NCI-H460 (cell line): ENCODE measurements around the gene RMDN2. TPM values are rescaled to one million over a fixed set of nuclear protein-coding genes. Genes with fewer than 3 reads are reported as not detected.
"Not testable (repeated sequence)": the region's sequence is repeated elsewhere in the genome, so short reads cannot be mapped to it uniquely, and the experiment has no call there.

Experiments used
- DNase-seq: peaks from one replicate; pipeline ENCODE4 v3.0.0-alpha.2; 2016; ENCODE audit warnings: low read depth; ENCODE audit errors: extremely low read depth
- total RNA-seq: library from RNA; depleted of rRNA; stranded (reverse); fragments of >200 nt; shearing (Covaris generic); gene quantifications from 2 replicates; pipeline ENCODE4 v1.2.3, GENCODE V29; 2014

RMDN2 gene
- total RNA-seq, 1 experiment from 2014 or later = 6.4 TPM

- DNase-seq = no peak
These were observed 3.3 kb downstream of the RMDN2 start for GRCh38 chr2:37928377-37928776.

DNA sequence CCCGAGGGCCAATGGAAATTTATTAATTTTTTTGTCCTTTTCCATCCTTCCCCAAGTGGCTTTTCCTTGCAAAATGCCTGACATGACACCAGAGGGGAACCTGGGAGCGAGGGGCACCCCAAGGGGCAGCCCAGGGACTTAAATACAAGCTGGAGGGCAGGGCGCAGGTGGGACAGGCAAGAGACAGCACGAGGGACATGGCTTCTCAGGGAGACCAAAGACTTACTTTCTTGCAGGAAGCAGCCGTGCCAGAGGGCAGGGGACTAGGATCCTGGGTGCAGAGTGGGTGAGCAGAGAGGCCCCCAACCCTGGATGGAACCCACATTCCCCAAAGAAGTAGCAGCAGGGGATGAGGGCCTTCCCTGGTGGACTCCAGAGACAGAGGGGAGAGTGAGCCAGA is 5.3 kb downstream of the RMDN2 start:
- DNase-seq = not testable (repeated sequence)

DNA sequence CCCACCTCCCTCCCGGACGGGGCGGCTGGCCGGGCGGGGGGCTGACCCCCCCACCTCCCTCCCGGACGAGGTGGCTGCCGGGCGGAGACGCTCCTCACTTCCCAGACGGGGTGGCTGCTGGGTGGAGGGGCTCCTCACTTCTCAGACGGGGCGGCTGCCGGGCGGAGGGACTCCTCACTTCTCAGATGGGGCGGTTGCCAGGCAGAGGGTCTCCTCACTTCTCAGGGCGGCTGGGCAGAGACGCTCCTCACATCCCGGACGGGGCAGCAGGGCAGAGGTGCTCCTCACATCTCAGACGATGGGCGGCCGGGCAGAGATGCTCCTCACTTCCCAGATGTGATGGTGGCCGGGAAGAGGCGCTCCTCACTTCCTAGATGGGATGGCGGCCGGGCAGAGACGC is 7.8 kb downstream of the RMDN2 start:
- not testable (repeated sequence) for DNase-seq

GRCh38 chr2:37934591-37935513 is 9.8 kb downstream of the RMDN2 start:
- DNase-seq = no peak

DNA sequence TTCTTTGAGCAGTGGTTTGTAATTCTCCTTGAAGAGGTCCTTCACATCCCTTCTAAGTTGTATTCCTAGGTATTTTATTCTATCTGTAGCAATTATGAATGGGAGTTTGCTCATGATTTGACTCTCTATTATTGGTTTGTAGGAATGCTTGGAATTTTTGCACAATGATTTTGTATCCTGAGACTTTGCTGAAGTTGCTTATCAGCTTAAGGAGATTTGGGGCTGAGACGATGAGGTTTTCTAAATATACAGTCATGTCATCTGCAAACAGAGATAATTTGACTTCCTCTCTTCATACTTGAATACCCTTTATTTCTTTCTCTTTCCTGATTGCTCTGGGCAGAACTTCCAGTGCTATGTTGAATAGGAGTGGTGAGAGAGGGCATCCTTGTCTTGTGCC is 12.5 kb downstream of the RMDN2 start:
- DNase-seq = not testable (repeated sequence)

DNA sequence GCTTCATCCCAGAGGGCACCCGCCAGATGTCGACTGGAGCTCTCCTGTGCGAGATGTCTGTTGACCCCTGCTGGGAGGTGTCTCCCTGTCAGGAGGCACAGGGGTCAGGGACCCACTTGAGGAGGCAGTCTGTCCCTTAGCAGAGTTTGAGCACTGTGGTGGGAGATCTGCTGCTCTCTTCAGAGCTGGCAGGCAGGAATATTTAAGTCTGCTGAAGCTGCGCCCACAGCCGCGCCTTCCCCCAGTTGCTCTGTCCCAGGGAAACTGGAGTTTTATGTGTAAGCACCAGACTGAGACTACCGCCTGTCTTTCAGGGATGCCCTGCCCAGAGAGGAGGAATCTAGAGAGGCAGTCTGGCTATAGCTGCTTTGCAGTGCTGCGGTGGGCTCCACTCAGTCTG is 16.2 kb downstream of the RMDN2 start:
- not testable (repeated sequence) for DNase-seq

GRCh38 chr2:37944268-37944667 is 19.2 kb downstream of the RMDN2 start:
- no peak for DNase-seq

GRCh38 chr2:37947306-37947705 is 22.2 kb downstream of the RMDN2 start:
- no peak for DNase-seq

GRCh38 chr2:37962018-37962739 is 37.1 kb downstream of the RMDN2 start:
- not testable (repeated sequence) for DNase-seq

DNA sequence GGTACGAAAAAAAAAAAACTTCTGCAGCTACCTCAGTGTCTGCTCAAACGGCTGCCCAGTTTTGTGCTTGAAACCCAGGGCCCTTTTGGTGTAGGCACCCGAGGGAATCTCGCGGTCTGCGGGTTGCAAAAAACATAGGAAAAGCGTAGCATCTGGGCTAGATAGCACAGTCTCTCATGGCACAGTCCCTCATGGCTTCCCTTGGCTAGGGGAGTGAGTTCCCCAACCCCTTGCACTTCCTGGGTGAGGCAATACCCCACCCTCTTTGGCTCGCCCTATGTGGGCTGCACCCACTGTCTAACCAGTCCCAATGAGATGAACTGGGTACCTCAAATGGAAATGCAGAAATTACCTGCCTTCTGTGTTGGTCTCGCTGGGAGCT is 37.6 kb downstream of the RMDN2 start:
- not testable (repeated sequence) for DNase-seq

DNA sequence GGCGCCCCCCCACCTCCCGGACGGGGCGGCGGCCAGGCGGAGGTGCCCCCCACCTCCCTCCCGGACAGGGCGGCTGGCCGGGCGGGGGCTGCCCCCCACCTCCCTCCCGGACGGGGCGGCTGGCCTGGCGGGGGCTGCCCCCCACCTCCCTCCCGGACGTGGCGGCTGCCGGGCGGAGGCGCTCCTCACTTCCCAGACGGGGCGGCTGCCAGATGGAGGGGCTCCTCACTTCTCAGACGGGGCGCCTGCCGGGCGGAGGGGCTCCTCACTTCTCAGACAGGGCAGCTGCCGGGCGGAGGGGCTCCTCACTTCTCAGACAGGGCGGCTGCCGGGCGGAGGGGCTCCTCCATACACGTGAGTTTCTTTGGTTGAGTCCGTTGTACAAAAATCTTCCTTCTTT is 38.8 kb downstream of the RMDN2 start:
- not testable (repeated sequence) for DNase-seq

DNA sequence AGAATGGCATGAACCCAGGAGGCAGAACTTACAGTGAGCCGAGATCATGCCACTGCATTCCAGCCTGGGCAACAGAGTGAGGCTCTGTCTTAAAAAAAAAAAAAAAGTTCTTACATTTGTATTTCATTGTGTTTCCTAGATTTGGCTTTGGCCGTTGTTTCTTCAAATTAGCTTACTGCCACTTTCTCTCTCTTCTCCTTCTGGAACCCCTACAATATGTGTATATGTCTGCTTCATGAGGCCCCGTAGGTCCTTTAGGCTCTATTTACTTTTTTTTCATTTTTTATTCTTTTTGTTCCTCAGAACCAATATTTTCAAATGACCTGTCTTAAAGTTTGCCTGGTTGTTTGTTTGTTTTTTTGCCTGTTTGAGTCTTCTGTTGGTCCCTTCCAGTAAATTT is 41.2 kb downstream of the RMDN2 start:
- no peak for DNase-seq

DNA sequence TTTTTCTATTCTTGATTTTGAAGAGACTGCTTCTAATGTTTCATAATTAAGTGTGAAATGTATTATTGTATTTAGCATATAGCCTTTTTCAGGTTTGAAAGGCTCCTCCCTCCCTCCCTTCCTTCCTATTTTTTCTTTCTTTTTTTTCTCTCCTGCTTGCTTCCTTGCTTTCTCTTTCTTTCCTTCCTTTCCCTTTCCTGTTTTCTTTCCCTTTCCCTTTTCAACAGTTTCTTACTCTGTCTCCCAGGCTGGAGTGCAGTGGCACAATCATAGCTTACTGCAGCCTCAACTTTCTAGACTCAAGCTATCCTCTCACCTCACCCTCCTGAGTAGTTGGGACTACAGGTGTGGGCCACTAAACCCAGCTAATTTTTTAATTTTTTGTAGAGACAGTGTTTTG is 44.6 kb downstream of the RMDN2 start:
- no peak for DNase-seq

DNA sequence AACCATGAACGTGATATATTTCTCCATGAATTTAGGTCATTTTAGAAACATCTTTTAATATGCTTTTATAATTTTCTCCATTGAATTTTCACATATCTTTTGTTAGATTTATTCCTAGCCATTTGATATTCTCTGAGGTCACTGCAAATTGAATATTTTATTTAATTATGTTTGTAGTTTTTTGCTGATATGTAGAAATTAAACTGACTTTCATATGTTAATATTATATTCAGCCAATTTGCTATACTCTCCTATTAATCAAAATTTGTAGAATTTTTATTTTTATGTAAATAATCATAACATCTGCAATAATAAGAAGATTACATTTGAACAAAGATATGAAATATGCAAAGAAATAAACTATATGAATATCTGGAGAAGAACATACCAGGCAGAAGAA is 46.9 kb downstream of the RMDN2 start:
- no peak for DNase-seq

- no peak for DNase-seq
These were observed 48.7 kb downstream of the RMDN2 start for GRCh38 chr2:37973615-37974353.

DNA sequence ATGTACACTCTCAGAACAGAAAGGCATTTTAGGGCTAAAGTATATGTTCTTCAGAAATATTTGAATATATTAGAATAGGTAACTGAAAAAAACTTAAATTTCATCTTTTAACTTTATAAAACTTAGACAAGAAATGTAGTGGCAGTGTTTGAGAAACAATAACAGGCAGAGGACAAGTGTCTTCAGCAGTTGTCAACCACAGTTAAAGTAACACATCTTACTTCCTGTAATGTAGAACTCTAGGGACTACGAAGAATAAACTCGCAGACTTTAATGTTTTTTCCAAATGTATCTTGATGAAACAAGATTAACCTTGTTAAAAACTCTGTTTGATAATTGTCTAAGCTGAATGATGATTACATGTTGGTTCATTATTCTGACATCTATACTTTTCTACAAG is 50.7 kb downstream of the RMDN2 start:
- DNase-seq = no peak

- DNase-seq = no peak
These were observed 51.3 kb downstream of the RMDN2 start for GRCh38 chr2:37976411-37976810.

DNA sequence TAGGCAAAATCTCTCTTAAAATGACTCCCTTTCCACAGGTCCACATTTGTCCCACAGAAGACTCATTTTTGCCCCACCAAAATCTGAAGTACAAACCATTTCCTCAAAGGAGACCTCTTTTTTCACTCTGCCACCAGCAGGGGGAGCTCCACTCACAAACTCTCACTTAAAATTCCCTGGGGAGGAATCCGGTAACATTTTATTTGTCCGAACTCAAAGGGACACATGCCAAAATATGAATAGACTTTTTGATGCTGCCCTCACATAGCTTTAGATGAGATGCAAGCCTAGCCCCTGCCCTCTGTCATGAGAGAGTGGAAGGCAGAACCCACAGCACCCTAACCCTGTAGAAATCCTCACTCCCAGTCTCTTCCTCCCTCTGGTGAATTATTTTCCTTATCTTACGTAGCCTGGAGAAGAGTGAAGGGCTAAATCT is 57.1 kb downstream of the RMDN2 start:
- DNase-seq = peak; percentile 74

DNA sequence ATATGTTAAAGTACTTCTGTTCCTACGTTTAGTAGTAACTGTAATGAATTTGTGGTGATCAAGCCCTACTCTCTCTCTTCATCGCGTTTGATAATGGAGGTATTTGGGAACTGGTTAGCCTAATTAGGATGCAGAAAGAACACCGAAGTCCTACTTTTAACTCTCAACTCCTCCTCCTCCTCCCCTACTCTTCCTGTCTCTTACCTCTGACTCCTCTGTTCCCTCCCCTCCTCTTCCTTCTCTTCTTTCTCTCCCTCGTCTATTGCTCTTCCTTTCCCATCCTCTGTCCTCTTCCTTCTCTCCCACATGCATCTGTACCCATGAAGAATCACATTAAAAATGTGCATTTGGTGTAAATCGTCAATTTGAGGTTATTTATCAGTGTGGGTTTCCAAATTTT is 57.8 kb downstream of the RMDN2 start:
- no peak for DNase-seq

DNA sequence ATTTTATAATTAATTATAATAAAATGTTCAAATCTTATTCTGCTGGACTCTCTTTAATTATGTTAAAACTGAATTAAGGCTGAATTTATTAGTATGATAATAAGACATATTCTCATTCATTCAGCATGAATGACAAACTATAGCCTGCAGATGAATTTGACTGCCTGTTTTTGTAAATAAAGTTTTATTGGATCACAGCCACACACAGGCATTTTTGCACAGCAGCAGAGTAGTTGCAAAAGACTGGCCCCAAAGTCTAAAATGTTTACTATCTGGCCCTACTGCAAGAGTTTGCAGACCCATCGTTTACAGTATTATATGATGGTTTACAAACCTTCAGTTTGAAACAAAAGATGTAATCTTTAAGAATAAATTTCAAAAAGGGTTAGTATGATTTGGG is 58.6 kb downstream of the RMDN2 start:
- DNase-seq = no peak

GRCh38 chr2:37984176-37984575 is 59.1 kb downstream of the RMDN2 start:
- DNase-seq = no peak
